GM23338 (cell line): Measurements from ENCODE around the gene CARD16. TPM values are rescaled to one million over a fixed set of nuclear protein-coding genes. Genes with fewer than 3 reads are reported as not detected.
"Not testable (repeated sequence)": the region's sequence is repeated elsewhere in the genome, so short reads cannot be mapped to it uniquely, and the experiment has no call there.

ENCODE experiments used
- ATAC-seq: fragments of 200-7000 bp; cut with Tn5 transposase; 3 replicates; pipeline ENCODE4 v1.9.1; 2020
- DNase-seq: peaks from one replicate; pipeline ENCODE4 v3.0.0-alpha.2; 2015; ENCODE audit warnings: low spot score
- H2AFZ ChIP-seq: fragments of 200-600 bp; sonication (generic); 2 replicates; pipeline ENCODE4 v1.8.0; 2016; ENCODE audit warnings: antibody characterized with exemption, mild to moderate bottlenecking, moderate library complexity
- H3F3A ChIP-seq: fragments of 200-600 bp; sonication (generic); replicated peaks from 2 replicates; pipeline ENCODE4 v1.8.0; 2017; ENCODE audit warnings: antibody characterized with exemption, mixed run types, low read depth
- H3K27ac ChIP-seq: fragments of 200-600 bp; sonication (generic); 2 replicates; pipeline ENCODE4 v1.6.1; 2016; ENCODE audit warnings: low read depth
- H3K27me3 ChIP-seq: fragments of 200-600 bp; sonication (generic); 2 replicates; pipeline ENCODE4 v1.8.0; 2016; ENCODE audit warnings: mild to moderate bottlenecking, mixed run types, moderate library complexity; ENCODE audit not compliant: insufficient read depth
- H3K36me3 ChIP-seq: fragments of 200-600 bp; sonication (generic); 2 replicates; pipeline ENCODE4 v1.8.0; 2016; ENCODE audit warnings: mild to moderate bottlenecking; ENCODE audit not compliant: insufficient read depth
- H3K4me1 ChIP-seq: fragments of 200-600 bp; sonication (generic); 2 replicates; pipeline ENCODE4 v1.8.0; 2016; ENCODE audit warnings: mild to moderate bottlenecking, moderate library complexity; ENCODE audit not compliant: insufficient read depth
- H3K4me2 ChIP-seq: fragments of 200-600 bp; sonication (generic); 2 replicates; pipeline ENCODE4 v1.7.1; 2017; ENCODE audit warnings: mixed run types
- H3K4me3 ChIP-seq: fragments of 200-600 bp; sonication (generic); 2 replicates; pipeline ENCODE4 v1.6.1; 2016; ENCODE audit warnings: mixed run types
- H3K79me2 ChIP-seq: fragments of 200-600 bp; sonication (generic); replicated peaks from 2 replicates; pipeline ENCODE4 v1.8.0; 2017; ENCODE audit warnings: mild to moderate bottlenecking; ENCODE audit not compliant: insufficient read depth
- H3K9me2 ChIP-seq: fragments of 200-600 bp; sonication (generic); 2 replicates; pipeline ENCODE4 v1.8.0; 2017; ENCODE audit not compliant: insufficient read depth
- H4K20me1 ChIP-seq: fragments of 200-600 bp; sonication (generic); replicated peaks from 2 replicates; pipeline ENCODE4 v1.8.0; 2017; ENCODE audit warnings: mild to moderate bottlenecking; ENCODE audit not compliant: insufficient read depth
- H3K27ac Mint-ChIP-seq: 2 replicates; pipeline ENCODE4 v1.8.0; 2020; ENCODE audit warnings: inconsistent platforms, mild to moderate bottlenecking, moderate library complexity, mixed read lengths
- H3K27me3 Mint-ChIP-seq: 3 replicates; pipeline ENCODE4 v1.8.0; 2022; ENCODE audit warnings: low read depth, mild to moderate bottlenecking, moderate library complexity, mixed read lengths, inconsistent platforms; ENCODE audit not compliant: insufficient read depth, poor library complexity
- H3K36me3 Mint-ChIP-seq: 3 replicates; pipeline ENCODE4 v1.8.0; 2021; ENCODE audit warnings: low read depth, mild to moderate bottlenecking, inconsistent platforms, moderate library complexity, mixed read lengths
- H3K4me1 Mint-ChIP-seq: 3 replicates; pipeline ENCODE4 v1.8.0; 2020; ENCODE audit warnings: mild to moderate bottlenecking, inconsistent platforms, mixed read lengths
- H3K4me3 Mint-ChIP-seq: 3 replicates; pipeline ENCODE4 v1.8.0; 2021; ENCODE audit warnings: moderate library complexity, mild to moderate bottlenecking, inconsistent platforms, mixed read lengths
- H3K9me3 Mint-ChIP-seq: 3 replicates; pipeline ENCODE4 v1.8.0; 2020; ENCODE audit warnings: moderate library complexity, mild to moderate bottlenecking, inconsistent platforms, mixed read lengths
- CREB1 ChIP-seq: fragments of 250-450 bp; sonication (Bioruptor Pico); IDR thresholded peaks from 2 replicates; pipeline ENCODE4 v1.5.0; 2020; ENCODE audit warnings: low read depth, mild to moderate bottlenecking, moderate library complexity
- CTCF ChIP-seq, 2 experiments: fragments of 200-600 bp in 1 of 2; sonication (generic) in 1 of 2; conservative IDR thresholded peaks; 2 replicates each; pipeline versions ENCODE4 v1.5.1 to v1.6.1; 2016 to 2017; ENCODE audit warnings: antibody characterized with exemption in 2 of 2, low read depth in 2 of 2, mild to moderate bottlenecking in 2 of 2, moderate library complexity in 1 of 2
- ETS1 ChIP-seq: IDR thresholded peaks from 2 replicates; pipeline ENCODE4 v1.6.1; 2016; ENCODE audit warnings: antibody characterized with exemption
- EZH2 ChIP-seq: fragments of 200-600 bp; sonication (generic); IDR thresholded peaks from one replicate; pipeline ENCODE4 v1.8.0; 2017; ENCODE audit warnings: antibody characterized with exemption, mild to moderate bottlenecking, low read depth; ENCODE audit not compliant: unreplicated experiment
- EZH2phosphoT487 ChIP-seq: fragments of 200-600 bp; sonication (generic); IDR thresholded peaks from one replicate; pipeline ENCODE4 v1.8.1; 2018; ENCODE audit warnings: antibody characterized with exemption; ENCODE audit not compliant: unreplicated experiment
- JUNB ChIP-seq: IDR thresholded peaks from one replicate; pipeline ENCODE4 v1.6.1; 2016; ENCODE audit warnings: antibody characterized with exemption; ENCODE audit not compliant: unreplicated experiment
- NANOG ChIP-seq: IDR thresholded peaks from 2 replicates; pipeline ENCODE4 v1.6.1; 2016; ENCODE audit warnings: antibody characterized with exemption, borderline replicate concordance
- POLR2AphosphoS5 ChIP-seq: IDR thresholded peaks from 2 replicates; pipeline ENCODE4 v1.6.1; 2016; ENCODE audit warnings: antibody characterized with exemption, low read depth
- STAT1 ChIP-seq: IDR thresholded peaks from one replicate; pipeline ENCODE4 v1.6.1; 2016; ENCODE audit warnings: antibody characterized with exemption; ENCODE audit not compliant: unreplicated experiment
- ZNF114 ChIP-seq: fragments of 250-450 bp; sonication (Bioruptor Pico); IDR thresholded peaks from 2 replicates; pipeline ENCODE4 v1.5.0; 2020; ENCODE audit warnings: mild to moderate bottlenecking, moderate library complexity
- polyA plus RNA-seq: library from polyadenylated mRNA; unstranded; fragments of >200 nt; fragmentation: Nextera tagmentation; extraction: Ambion mirVana; gene quantifications from 2 replicates; pipeline ENCODE4 v1.2.1, GENCODE V29; 2016
- total RNA-seq: library from RNA; depleted of rRNA; stranded (reverse); fragments of >200 nt; shearing (Covaris generic); gene quantifications from 2 replicates; pipeline ENCODE4 v1.2.3, GENCODE V29; 2014
- TF ChIP-seq, protein P1 (sequence below): IDR thresholded peaks from one replicate; pipeline ENCODE4 v1.6.1; 2018; ENCODE audit warnings: antibody characterized with exemption; ENCODE audit not compliant: unreplicated experiment

Gene CARD16
- total and polyA plus RNA-seq, 2 experiments from 2014 or later, result not detected

- TF ChIP-seq CTCF (conservative IDR thresholded peaks at IDR 0.05; ENCODE audit: low read depth in 2 of 2) (no peak), NANOG (no peak), POLR2AphosphoS5 (no peak), CREB1 (CRISPR knock-in tag) (no peak), EZH2 (no peak), STAT1 (no peak), ETS1 (no peak), EZH2phosphoT487 (no peak), ZNF114 (no peak), JUNB (no peak)
- TF ChIP-seq, protein P1, sequence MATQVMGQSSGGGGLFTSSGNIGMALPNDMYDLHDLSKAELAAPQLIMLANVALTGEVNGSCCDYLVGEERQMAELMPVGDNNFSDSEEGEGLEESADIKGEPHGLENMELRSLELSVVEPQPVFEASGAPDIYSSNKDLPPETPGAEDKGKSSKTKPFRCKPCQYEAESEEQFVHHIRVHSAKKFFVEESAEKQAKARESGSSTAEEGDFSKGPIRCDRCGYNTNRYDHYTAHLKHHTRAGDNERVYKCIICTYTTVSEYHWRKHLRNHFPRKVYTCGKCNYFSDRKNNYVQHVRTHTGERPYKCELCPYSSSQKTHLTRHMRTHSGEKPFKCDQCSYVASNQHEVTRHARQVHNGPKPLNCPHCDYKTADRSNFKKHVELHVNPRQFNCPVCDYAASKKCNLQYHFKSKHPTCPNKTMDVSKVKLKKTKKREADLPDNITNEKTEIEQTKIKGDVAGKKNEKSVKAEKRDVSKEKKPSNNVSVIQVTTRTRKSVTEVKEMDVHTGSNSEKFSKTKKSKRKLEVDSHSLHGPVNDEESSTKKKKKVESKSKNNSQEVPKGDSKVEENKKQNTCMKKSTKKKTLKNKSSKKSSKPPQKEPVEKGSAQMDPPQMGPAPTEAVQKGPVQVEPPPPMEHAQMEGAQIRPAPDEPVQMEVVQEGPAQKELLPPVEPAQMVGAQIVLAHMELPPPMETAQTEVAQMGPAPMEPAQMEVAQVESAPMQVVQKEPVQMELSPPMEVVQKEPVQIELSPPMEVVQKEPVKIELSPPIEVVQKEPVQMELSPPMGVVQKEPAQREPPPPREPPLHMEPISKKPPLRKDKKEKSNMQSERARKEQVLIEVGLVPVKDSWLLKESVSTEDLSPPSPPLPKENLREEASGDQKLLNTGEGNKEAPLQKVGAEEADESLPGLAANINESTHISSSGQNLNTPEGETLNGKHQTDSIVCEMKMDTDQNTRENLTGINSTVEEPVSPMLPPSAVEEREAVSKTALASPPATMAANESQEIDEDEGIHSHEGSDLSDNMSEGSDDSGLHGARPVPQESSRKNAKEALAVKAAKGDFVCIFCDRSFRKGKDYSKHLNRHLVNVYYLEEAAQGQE, result no peak
Observed at GRCh38 chr11:105081412-105082150, 36.4 kb upstream of the CARD16 start (continued).

DNA sequence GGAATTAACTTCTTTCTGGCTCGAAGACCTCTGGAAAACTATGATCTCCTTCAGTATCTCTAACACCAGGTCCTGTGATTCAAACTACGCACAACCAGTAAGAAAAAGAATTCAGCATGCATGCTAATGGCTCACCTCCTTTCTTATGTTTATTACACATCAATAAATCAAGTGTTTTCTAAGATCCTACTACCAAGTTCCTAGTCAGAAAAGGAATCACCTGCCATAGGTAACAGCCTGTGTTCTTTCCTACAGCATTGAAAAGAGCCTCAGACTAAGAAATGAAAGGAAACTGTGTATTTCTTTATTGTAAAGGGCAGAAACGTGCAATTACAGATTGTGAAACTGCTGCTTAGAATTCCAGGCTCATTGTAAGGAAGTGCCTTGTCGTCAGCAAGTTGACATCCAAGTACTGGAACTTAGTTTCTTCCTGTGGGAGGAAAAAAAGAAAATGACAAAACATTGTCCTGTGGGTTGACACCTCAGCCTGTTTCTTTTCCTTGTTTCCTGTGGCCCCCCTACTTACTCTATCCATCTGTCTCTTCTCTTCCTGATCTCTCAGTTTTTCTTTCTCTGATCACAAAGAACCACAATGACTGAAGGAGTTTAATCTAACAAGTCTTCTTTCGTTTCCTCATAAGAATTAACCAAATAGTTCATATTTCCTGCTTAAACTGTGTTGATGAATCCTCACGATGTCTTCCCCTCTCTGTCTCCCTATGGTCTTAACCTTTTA, 35.2 kb upstream of the CARD16 start:
- H3K79me2 ChIP-seq, H3K4me3 Mint-ChIP-seq, H3K4me3 ChIP-seq, ATAC-seq, H3F3A ChIP-seq, H3K27ac ChIP-seq, H3K27me3 Mint-ChIP-seq, H3K36me3 ChIP-seq, H3K9me2 ChIP-seq, H3K36me3 Mint-ChIP-seq, H4K20me1 ChIP-seq, H3K27me3 ChIP-seq, H3K9me3 Mint-ChIP-seq: not testable (repeated sequence)
- DNase-seq, result peak; percentile 8
- Histone ChIP-seq H2AFZ (0 out of 2 replicates have a peak overlapping the region, but pooled peaks have one; percentile 72), H3K4me2 (0 out of 2 replicates have a peak overlapping the region, but pooled peaks have one; percentile 29), H3K4me1 (peaks cover 20% of the 10 kb centered on the region)
- Mint-ChIP-seq H3K4me1 (peaks cover 26% of the 10 kb centered on the region), H3K27ac (0 out of 2 replicates have a peak overlapping the region, but pooled peaks have one; percentile 9)
